Astrocyte (in vitro differentiated cells and primary cell): ENCODE data around the gene ROBO3. TPM values are rescaled to one million over a fixed set of nuclear protein-coding genes. Genes with fewer than 3 reads are reported as not detected.

ENCODE experiments used
- total RNA-seq: library from RNA; stranded (reverse); gene quantifications from 2 replicates; pipeline ENCODE4 v1.2.1, GENCODE V29; 2021

Gene ROBO3
- total RNA-seq, 1 donor from 2014 or later, result 12.9 TPM

Other genes with a start within 250 kb of the ROBO3 start
- gene TBRG1, start 242.6 kb upstream of the ROBO3 start, total RNA-seq, result 34.6 and 36.8 TPM in 2 replicates
- gene SIAE, start 191.7 kb upstream of the ROBO3 start, total RNA-seq, result 15.4 and 18.5 TPM in 2 replicates
- gene SPA17, start 191.5 kb upstream of the ROBO3 start, total RNA-seq, result 5.0 and 6.2 TPM in 2 replicates
- gene NRGN, start 125.5 kb upstream of the ROBO3 start, total RNA-seq, result 1.5 and 1.7 TPM in 2 replicates
- 0.18 TPM in 1 of 2 replicates, not detected in the other for gene VSIG2, start 113.2 kb upstream of the ROBO3 start, total RNA-seq
- gene ESAM, start 103.1 kb upstream of the ROBO3 start, total RNA-seq, result 9.4 and 22.0 TPM in 2 replicates
- gene MSANTD2, start 65.0 kb upstream of the ROBO3 start, total RNA-seq, result 13.7 and 18.7 TPM in 2 replicates
- gene ROBO4, start 32.4 kb downstream of the ROBO3 start, total RNA-seq, result 0.25 TPM in 1 of 2 replicates, not detected in the other
- gene HEPN1, start 53.8 kb downstream of the ROBO3 start, total RNA-seq, result not detected in 2 replicates
- 0.19 TPM in 1 of 2 replicates, not detected in the other for gene HEPACAM, start 70.6 kb downstream of the ROBO3 start, total RNA-seq
- 0.75 and 1.0 TPM in 2 replicates for gene CCDC15, start 88.8 kb downstream of the ROBO3 start, total RNA-seq
- gene SLC37A2, start 197.9 kb downstream of the ROBO3 start, total RNA-seq, result 0.62 and 1.3 TPM in 2 replicates
- gene TMEM218, start 246.2 kb downstream of the ROBO3 start, total RNA-seq, result 11.6 and 11.9 TPM in 2 replicates